Sigmoid colon (tissue), 7 donors: ENCODE data around the gene KCNA1. TPM values are rescaled to one million over a fixed set of nuclear protein-coding genes. Genes with fewer than 3 reads are reported as not detected.

Experiments used
- DNase-seq: peaks from one replicate; pipeline ENCODE4 v3.0.0-alpha.2; 2019
- H3K27ac ChIP-seq, 4 donors: fragments of 200-600 bp; sonication (generic); one replicate each; pipeline ENCODE4 v1.5.1; 2016 to 2019; ENCODE audit warnings: mild to moderate bottlenecking in 1 of 4
- H3K27me3 ChIP-seq, 3 donors: fragments of 200-600 bp; sonication (generic); one replicate each; pipeline ENCODE4 v1.5.1; 2019; ENCODE audit warnings: mild to moderate bottlenecking in 1 of 3
- H3K36me3 ChIP-seq, 4 donors: fragments of 200-600 bp; sonication (generic); one replicate each; pipeline ENCODE4 v1.5.1; 2016 to 2019
- H3K4me1 ChIP-seq, 4 donors: fragments of 200-600 bp; sonication (generic); one replicate each; pipeline ENCODE4 v1.5.1; 2017 to 2019
- H3K4me3 ChIP-seq, 4 donors: fragments of 200-600 bp; sonication (generic); one replicate each; pipeline ENCODE4 v1.5.1; 2017 to 2019; ENCODE audit warnings: mild to moderate bottlenecking in 2 of 4, moderate library complexity in 1 of 4
- H3K9me3 ChIP-seq, 4 donors: fragments of 200-600 bp in 3 of 4; sonication (generic) in 3 of 4; one replicate each; pipeline versions ENCODE4 v1.5.1 to v1.6.1; 2013 to 2019
- CTCF ChIP-seq, 4 experiments: fragments of 450-650 bp in 3 of 4; fragments of 200-600 bp in 1 of 4; IDR thresholded peaks; one replicate each; pipeline ENCODE4 v1.5.1; 2016 to 2019; ENCODE audit warnings: antibody characterized with exemption in 4 of 4, mild to moderate bottlenecking in 3 of 4, moderate library complexity in 2 of 4
- EP300 ChIP-seq, 4 donors: sonication (generic); formaldehyde crosslinking; IDR thresholded peaks; one replicate each; pipeline ENCODE4 v1.6.1; 2017; ENCODE audit warnings: antibody characterized with exemption in 4 of 4
- POLR2A ChIP-seq, 2 donors: fragments of 450-650 bp; IDR thresholded peaks; one replicate each; pipeline ENCODE4 v1.6.1; 2016; ENCODE audit warnings: antibody characterized with exemption in 2 of 2, mild to moderate bottlenecking in 2 of 2, moderate library complexity in 2 of 2
- POLR2AphosphoS5 ChIP-seq, 4 donors: sonication (generic); formaldehyde crosslinking; IDR thresholded peaks; one replicate each; pipeline ENCODE4 v1.6.1; 2017; ENCODE audit warnings: antibody characterized with exemption in 4 of 4
- WGBS, 2 donors: extraction: QIAGEN DNeasy Blood & Tissue Kit; methylation state at CpG; one replicate each; pipeline ENCODE4 v1.1.7; 2013; 5-methylcytosine and 5-hydroxymethylcytosine counted together
- intact Hi-C: fragments of 100-400 bp; cut with DNase I; formaldehyde crosslinking; loops from one replicate; pipeline ENCODE4 v1.15.1; 2023
- polyA plus RNA-seq, 3 donors: library from polyadenylated mRNA; stranded (reverse); fragments of 200-250 nt; gene quantifications; one replicate each; pipeline ENCODE4 v1.2.3, GENCODE V29; 2013
- total RNA-seq, 4 donors: library from RNA; depleted of rRNA; stranded (reverse); fragments of >200 nt; gene quantifications; one replicate each; pipeline ENCODE4 v1.1.0, GENCODE V29; 2016
- donor health status: healthy with polysubstance abuse.
- donor health status: Bipolar disorder and iron deficiency.
- donor health status: healthy.

Gene KCNA1
- total and polyA plus RNA-seq, 7 donors, result 0.07 to 3.8 (median 2.4) TPM; not detected in 2

GRCh38 chr12:4892418-4892817, 17.3 kb upstream of the KCNA1 start:
- H3K27me3 ChIP-seq, result no peaks in the 10 kb centered on the region
- 88 to 92% methylated on average over 1 of the region's 1 CpG for WGBS, 2 donors
- no peak for TF ChIP-seq POLR2AphosphoS5 (IDR thresholded peaks at IDR 0.05)
- no peak for TF ChIP-seq EP300 (IDR thresholded peaks at IDR 0.05)
- TF ChIP-seq CTCF (IDR thresholded peaks at IDR 0.05), result no peak
- TF ChIP-seq POLR2A (IDR thresholded peaks at IDR 0.05), result no peak
- H3K36me3 ChIP-seq, result no peaks in the 10 kb centered on the region
- H3K9me3 ChIP-seq, result no peaks in the 10 kb centered on the region
- no peak for DNase-seq
- no peaks in the 10 kb centered on the region for H3K4me1 ChIP-seq
- no peak overlapping the region for H3K4me3 ChIP-seq
- intact Hi-C loops, result no loop called here
- H3K27ac ChIP-seq, result no peak overlapping the region

- Histone ChIP-seq H3K36me3 (no peaks in the 10 kb centered on the region), H3K4me1 (no peaks in the 10 kb centered on the region), H3K27me3 (no peaks in the 10 kb centered on the region), H3K27ac (no peak overlapping the region), H3K4me3 (no peak overlapping the region), H3K9me3 (no peaks in the 10 kb centered on the region)
- WGBS, 2 donors, result 68 to 71% methylated on average over 9 of the region's 9 CpGs
- DNase-seq, result no peak
- intact Hi-C loops, result no loop called here
- TF ChIP-seq CTCF (IDR thresholded peaks at IDR 0.05), result no peak
- TF ChIP-seq EP300 (IDR thresholded peaks at IDR 0.05), result no peak
- TF ChIP-seq POLR2AphosphoS5 (IDR thresholded peaks at IDR 0.05), result no peak
- no peak for TF ChIP-seq POLR2A (IDR thresholded peaks at IDR 0.05)
Observed at GRCh38 chr12:4894019-4894418, 15.7 kb upstream of the KCNA1 start.

- Histone ChIP-seq H3K27ac (no peak overlapping the region), H3K4me1 (no peaks in the 10 kb centered on the region), H3K36me3 (no peaks in the 10 kb centered on the region), H3K4me3 (no peak overlapping the region), H3K27me3 (no peaks in the 10 kb centered on the region), H3K9me3 (no peaks in the 10 kb centered on the region)
- TF ChIP-seq EP300 (IDR thresholded peaks at IDR 0.05) (no peak), CTCF (IDR thresholded peaks at IDR 0.05) (no peak), POLR2AphosphoS5 (IDR thresholded peaks at IDR 0.05) (no peak)
- WGBS, 2 donors, result 52% methylated on average over 4 of the region's 4 CpGs
- intact Hi-C loops, result no loop called here
- DNase-seq, result no peak
Observed at GRCh38 chr12:4899364-4899763, 10.3 kb upstream of the KCNA1 start.

- WGBS, 2 donors, result 84 to 86% methylated on average over 5 of the region's 5 CpGs
- Histone ChIP-seq H3K27ac (no peak overlapping the region), H3K4me3 (no peak overlapping the region), H3K9me3 (no peaks in the 10 kb centered on the region), H3K27me3 (no peaks in the 10 kb centered on the region), H3K4me1 (no peaks in the 10 kb centered on the region), H3K36me3 (no peaks in the 10 kb centered on the region)
- no peak for DNase-seq
- TF ChIP-seq EP300 (IDR thresholded peaks at IDR 0.05), result no peak
- intact Hi-C loops, result no loop called here
Observed at GRCh38 chr12:4900327-4900726, 9.4 kb upstream of the KCNA1 start.

GRCh38 chr12:4905316-4905715, 4.4 kb upstream of the KCNA1 start:
- Histone ChIP-seq H3K4me3 (no peak overlapping the region), H3K27me3 (peaks cover 6 to 26% (median 14%) of the 10 kb centered on the region in 3 donors), H3K27ac (no peak overlapping the region), H3K4me1 (peaks cover 0 to 19% (median 18%) of the 10 kb centered on the region in 4 donors), H3K9me3 (no peaks in the 10 kb centered on the region), H3K36me3 (no peaks in the 10 kb centered on the region)
- TF ChIP-seq CTCF (IDR thresholded peaks at IDR 0.05) (no peak), POLR2A (IDR thresholded peaks at IDR 0.05) (no peak), POLR2AphosphoS5 (IDR thresholded peaks at IDR 0.05) (no peak), EP300 (IDR thresholded peaks at IDR 0.05) (no peak)
- no peak for DNase-seq
- intact Hi-C loops, result loop anchor here (5.0 kb wide), 1 partner anchor 92 kb away; no protein-coding TSS in a partner anchor
